GM23248 (cell line): ENCODE measurements around the gene CACNB4. TPM values are rescaled to one million over a fixed set of nuclear protein-coding genes. Genes with fewer than 3 reads are reported as not detected.

Experiments
- DNase-seq: peaks from one replicate; pipeline ENCODE4 v3.0.0-alpha.2; 2015
- H2AFZ ChIP-seq: fragments of 200-600 bp; sonication (generic); 2 replicates; pipeline ENCODE4 v1.6.1; 2016; ENCODE audit warnings: antibody characterized with exemption
- H3F3A ChIP-seq: fragments of 200-600 bp; sonication (generic); 2 replicates; pipeline ENCODE4 v1.6.1; 2016; ENCODE audit warnings: mild to moderate bottlenecking, antibody characterized with exemption, mixed run types; ENCODE audit not compliant: insufficient read depth
- H3K27ac ChIP-seq: fragments of 200-600 bp; sonication (generic); 2 replicates; pipeline ENCODE4 v1.5.1; 2016; ENCODE audit warnings: mild to moderate bottlenecking
- H3K27me3 ChIP-seq: fragments of 200-600 bp; sonication (generic); replicated peaks from 2 replicates; pipeline ENCODE4 v1.6.1; 2016; ENCODE audit warnings: mild to moderate bottlenecking; ENCODE audit not compliant: insufficient read depth
- H3K36me3 ChIP-seq: fragments of 200-600 bp; sonication (generic); 2 replicates; pipeline ENCODE4 v1.6.1; 2016; ENCODE audit warnings: low read depth, mild to moderate bottlenecking
- H3K4me1 ChIP-seq: fragments of 200-600 bp; sonication (generic); 2 replicates; pipeline ENCODE4 v1.6.1; 2016; ENCODE audit warnings: mild to moderate bottlenecking; ENCODE audit not compliant: insufficient read depth
- H3K4me2 ChIP-seq: fragments of 200-600 bp; sonication (generic); one replicate; pipeline ENCODE4 v1.6.1; 2016; ENCODE audit warnings: mild to moderate bottlenecking; ENCODE audit not compliant: unreplicated experiment
- H3K4me3 ChIP-seq: fragments of 200-600 bp; sonication (generic); 2 replicates; pipeline ENCODE4 v1.5.1; 2016; ENCODE audit warnings: mild to moderate bottlenecking
- H3K79me2 ChIP-seq: fragments of 200-600 bp; sonication (generic); 2 replicates; pipeline ENCODE4 v1.6.1; 2016; ENCODE audit warnings: mild to moderate bottlenecking; ENCODE audit not compliant: insufficient read depth
- H3K9ac ChIP-seq: fragments of 200-600 bp; sonication (generic); 2 replicates; pipeline ENCODE4 v1.6.1; 2016; ENCODE audit warnings: mild to moderate bottlenecking
- H3K9me2 ChIP-seq: fragments of 200-600 bp; sonication (generic); 2 replicates; pipeline ENCODE4 v1.6.1; 2016; ENCODE audit warnings: mixed run types, mild to moderate bottlenecking, moderate library complexity; ENCODE audit not compliant: insufficient read depth
- H3K9me3 ChIP-seq: fragments of 200-600 bp; sonication (generic); one replicate; pipeline ENCODE4 v1.6.1; 2017; ENCODE audit warnings: low read depth
- H4K20me1 ChIP-seq: fragments of 200-600 bp; sonication (generic); 2 replicates; pipeline ENCODE4 v1.6.0; 2016; ENCODE audit not compliant: insufficient read depth
- EZH2 ChIP-seq: fragments of 200-600 bp; sonication (generic); IDR thresholded peaks from 2 replicates; pipeline ENCODE4 v1.6.1; 2018; ENCODE audit warnings: antibody characterized with exemption, mild to moderate bottlenecking; ENCODE audit not compliant: insufficient read depth, poor library complexity, severe bottlenecking
- EZH2phosphoT487 ChIP-seq: fragments of 200-600 bp; sonication (generic); IDR thresholded peaks from 2 replicates; pipeline ENCODE4 v1.6.1; 2018; ENCODE audit warnings: antibody characterized with exemption, moderate library complexity, mild to moderate bottlenecking, low read depth; ENCODE audit not compliant: insufficient read depth
- WGBS, 2 experiments: methylation state at CpG; one replicate each; pipeline ENCODE4 v1.1.6; 2015 to 2017; ENCODE audit warnings: low lambda C conversion rate in 2 of 2, low coverage in 1 of 2; ENCODE audit errors: missing lambda C conversion rate in 2 of 2; 5-methylcytosine and 5-hydroxymethylcytosine counted together
- in situ Hi-C: fragments of 300-500 bp; cut with MboI; formaldehyde crosslinking; loops from 2 replicates; pipeline ENCODE4 v1.15.0; 2020
- polyA plus RNA-seq: library from polyadenylated mRNA; unstranded; fragments of >200 nt; fragmentation: Nextera tagmentation; extraction: Ambion mirVana; gene quantifications from 2 replicates; pipeline ENCODE4 v1.2.1, GENCODE V29; 2016
- total RNA-seq: library from RNA; depleted of rRNA; stranded (reverse); fragments of >200 nt; shearing (Covaris generic); gene quantifications from 2 replicates; pipeline ENCODE4 v1.2.3, GENCODE V29; 2014

The CACNB4 gene
- total and polyA plus RNA-seq, 2 experiments from 2014 or later, result 0.05 to 0.11 TPM

GRCh38 chr2:151931756-151932155, 167.1 kb downstream of the CACNB4 start:
- TF ChIP-seq EZH2phosphoT487 (no peak), EZH2 (no peak)
- no peaks in the 10 kb centered on the region for H3K9me2 ChIP-seq
- H3K27me3 ChIP-seq, result no peaks in the 10 kb centered on the region
- in situ Hi-C loops, result no loop called here
- no peak for DNase-seq
- H3K79me2 ChIP-seq, result no peaks in the 10 kb centered on the region
- H3F3A ChIP-seq, result no peaks in the 10 kb centered on the region
- H3K4me1 ChIP-seq, result no peaks in the 10 kb centered on the region
- WGBS, 2 experiments, result 67 to 75% methylated on average over 1 of the region's 1 CpG
- no peak overlapping the region for H3K4me2 ChIP-seq
- H3K27ac ChIP-seq, result no peak overlapping the region
- no peak overlapping the region for H3K9ac ChIP-seq
- H2AFZ ChIP-seq, result no peak overlapping the region
- H3K9me3 ChIP-seq, result no peaks in the 10 kb centered on the region
- no peaks in the 10 kb centered on the region for H3K36me3 ChIP-seq
- H4K20me1 ChIP-seq, result no peaks in the 10 kb centered on the region
- no peak overlapping the region for H3K4me3 ChIP-seq

- no peak for DNase-seq
- no peaks in the 10 kb centered on the region for H3F3A ChIP-seq
- H3K9ac ChIP-seq, result no peak overlapping the region
- no peak overlapping the region for H3K27ac ChIP-seq
- in situ Hi-C loops, result no loop called here
- no peaks in the 10 kb centered on the region for H3K27me3 ChIP-seq
- H3K9me2 ChIP-seq, result no peaks in the 10 kb centered on the region
- no peak overlapping the region for H3K4me3 ChIP-seq
- TF ChIP-seq EZH2 (no peak), EZH2phosphoT487 (no peak)
- no peaks in the 10 kb centered on the region for H4K20me1 ChIP-seq
- no peaks in the 10 kb centered on the region for H3K36me3 ChIP-seq
- no peaks in the 10 kb centered on the region for H3K9me3 ChIP-seq
- no peaks in the 10 kb centered on the region for H3K4me1 ChIP-seq
- H3K79me2 ChIP-seq, result no peaks in the 10 kb centered on the region
- no peak overlapping the region for H2AFZ ChIP-seq
- no peak overlapping the region for H3K4me2 ChIP-seq
- WGBS, 2 experiments, result 52 to 81% methylated on average over 1 of the region's 1 CpG
Measured at GRCh38 chr2:151931030-151931611, 167.7 kb downstream of the CACNB4 start.

GRCh38 chr2:151930042-151930441, 168.8 kb downstream of the CACNB4 start:
- Histone ChIP-seq H2AFZ (no peak overlapping the region), H3K27me3 (no peaks in the 10 kb centered on the region), H3K9me2 (no peaks in the 10 kb centered on the region), H3K36me3 (no peaks in the 10 kb centered on the region), H3F3A (no peaks in the 10 kb centered on the region), H3K9me3 (no peaks in the 10 kb centered on the region), H3K4me3 (no peak overlapping the region), H3K27ac (no peak overlapping the region), H3K79me2 (no peaks in the 10 kb centered on the region), H3K4me2 (no peak overlapping the region), H3K9ac (no peak overlapping the region), H4K20me1 (no peaks in the 10 kb centered on the region), H3K4me1 (no peaks in the 10 kb centered on the region)
- 25 to 27% methylated on average over 2 of the region's 2 CpGs for WGBS, 2 experiments
- in situ Hi-C loops, result no loop called here
- TF ChIP-seq EZH2, result no peak
- TF ChIP-seq EZH2phosphoT487, result no peak
- DNase-seq, result no peak

GRCh38 chr2:151928380-151928779, 170.5 kb downstream of the CACNB4 start:
- Histone ChIP-seq H3K4me1 (no peaks in the 10 kb centered on the region), H3K79me2 (no peaks in the 10 kb centered on the region), H4K20me1 (no peaks in the 10 kb centered on the region), H3K9me3 (no peaks in the 10 kb centered on the region), H3K9me2 (no peaks in the 10 kb centered on the region), H3K36me3 (no peaks in the 10 kb centered on the region), H2AFZ (no peak overlapping the region), H3K9ac (no peak overlapping the region), H3K27ac (no peak overlapping the region), H3K4me3 (no peak overlapping the region), H3F3A (no peaks in the 10 kb centered on the region), H3K4me2 (no peak overlapping the region), H3K27me3 (no peaks in the 10 kb centered on the region)
- in situ Hi-C loops, result no loop called here
- 50 to 62% methylated on average over 2 of the region's 2 CpGs for WGBS, 2 experiments
- DNase-seq, result no peak
- TF ChIP-seq EZH2 (no peak), EZH2phosphoT487 (no peak)
